A673 (cell line): Measurements from ENCODE around the gene DNAI1. TPM values are rescaled to one million over a fixed set of nuclear protein-coding genes. Genes with fewer than 3 reads are reported as not detected.

Experiments
- BruUV-seq: library from RNA; stranded (reverse); fragments of 400-500 nt; replicated peaks from 2 replicates; lab custom pipeline; 2021; lab: Mats Ljungman, UMichigan
- CTCF ChIA-PET: fragments of 300-600 bp; sonication (Branson Sonifier 250); formaldehyde crosslinking; loops from one replicate; lab custom pipeline; 2022; ENCODE audit warnings: antibody characterized with exemption; lab: Charles Lee
- POLR2A ChIA-PET: fragments of 300-600 bp; sonication (Branson Sonifier 250); formaldehyde crosslinking; loops from one replicate; lab custom pipeline; 2022; ENCODE audit warnings: antibody characterized with exemption; ENCODE audit not compliant: low non-redundant PET; lab: Charles Lee
- DNase-seq: peaks from one replicate; pipeline ENCODE4 v3.0.0-alpha.2; 2015; ENCODE audit warnings: low spot score
- H3K27ac ChIP-seq: fragments of 200-600 bp; sonication (generic); 2 replicates; pipeline ENCODE4 v1.5.1; 2016; ENCODE audit warnings: mixed run types, low read depth, mild to moderate bottlenecking, mixed read lengths, antibody characterized with exemption, low read length; ENCODE audit not compliant: poor library complexity, severe bottlenecking
- H3K27me3 ChIP-seq: fragments of 200-600 bp; sonication (generic); replicated peaks from 2 replicates; pipeline ENCODE4 v1.6.1; 2017; ENCODE audit warnings: mixed run types, low read depth, mild to moderate bottlenecking, mixed read lengths, antibody characterized with exemption, low read length; ENCODE audit not compliant: insufficient read depth, poor library complexity
- H3K36me3 ChIP-seq: fragments of 200-600 bp; sonication (generic); 2 replicates; pipeline ENCODE4 v1.6.1; 2016; ENCODE audit warnings: mixed run types, mild to moderate bottlenecking, mixed read lengths, antibody characterized with exemption, low read length; ENCODE audit not compliant: insufficient read depth, poor library complexity, severe bottlenecking
- H3K4me1 ChIP-seq: fragments of 200-600 bp; sonication (generic); 2 replicates; pipeline ENCODE4 v1.6.1; 2017; ENCODE audit warnings: mixed run types, mild to moderate bottlenecking, mixed read lengths, antibody characterized with exemption, low read length; ENCODE audit not compliant: insufficient read depth, poor library complexity, severe bottlenecking
- H3K4me3 ChIP-seq: fragments of 200-600 bp; sonication (generic); 2 replicates; pipeline ENCODE4 v1.5.1; 2016; ENCODE audit warnings: low read depth, mixed run types, mild to moderate bottlenecking, mixed read lengths, low read length; ENCODE audit not compliant: poor library complexity, severe bottlenecking
- H3K9me3 ChIP-seq: fragments of 200-600 bp; sonication (generic); 2 replicates; pipeline ENCODE4 v1.6.1; 2016; ENCODE audit warnings: mixed run types, low read depth, mild to moderate bottlenecking, mixed read lengths, antibody characterized with exemption, low read length; ENCODE audit not compliant: poor library complexity, severe bottlenecking
- EZH2 ChIP-seq: fragments of 200-600 bp; sonication (generic); IDR thresholded peaks from 2 replicates; pipeline ENCODE4 v1.6.1; 2017; ENCODE audit warnings: borderline replicate concordance, low read depth, mild to moderate bottlenecking, mixed read lengths, antibody characterized with exemption, low read length; ENCODE audit not compliant: poor library complexity, severe bottlenecking
- intact Hi-C: fragments of 100-400 bp; cut with micrococcal nuclease; formaldehyde crosslinking; loops from one replicate; pipeline ENCODE4 v1.10.0; 2022; ENCODE audit not compliant: unreplicated experiment
- total RNA-seq: library from RNA; stranded (reverse); gene quantifications from 2 replicates; pipeline ENCODE4 v1.2.3, GENCODE V29; 2021
- TF ChIP-seq, protein P1 (sequence below): fragments of 300-800, 200-600 bp; sonication (generic); conservative IDR thresholded peaks from 2 replicates; pipeline ENCODE4 v1.5.1; 2017; ENCODE audit warnings: low read depth, mild to moderate bottlenecking, antibody characterized with exemption, low read length, moderate library complexity, mixed read lengths

Gene DNAI1
- total RNA-seq, 1 experiment from 2014 or later, result not detected

DNA sequence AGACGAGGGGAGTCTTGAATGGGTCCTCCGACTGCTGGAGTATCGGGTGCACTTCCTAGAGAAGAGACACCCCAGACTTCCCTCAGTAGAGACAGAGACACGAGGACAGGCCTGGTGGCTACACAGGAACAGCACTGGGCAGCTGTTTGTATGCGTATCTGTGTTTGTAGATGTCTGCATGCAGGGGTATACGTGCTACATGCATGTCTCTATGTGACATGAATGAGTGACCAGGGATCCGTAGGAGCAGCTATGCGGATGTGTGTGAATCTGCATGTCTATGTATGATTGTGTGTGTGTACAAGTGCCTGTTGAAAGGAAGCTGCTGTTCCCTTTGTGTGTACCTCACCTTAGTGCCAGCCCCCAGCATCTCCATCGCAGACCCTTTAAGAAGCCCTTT lies 99.8 kb downstream of the DNAI1 start:
- TF ChIP-seq, protein P1, sequence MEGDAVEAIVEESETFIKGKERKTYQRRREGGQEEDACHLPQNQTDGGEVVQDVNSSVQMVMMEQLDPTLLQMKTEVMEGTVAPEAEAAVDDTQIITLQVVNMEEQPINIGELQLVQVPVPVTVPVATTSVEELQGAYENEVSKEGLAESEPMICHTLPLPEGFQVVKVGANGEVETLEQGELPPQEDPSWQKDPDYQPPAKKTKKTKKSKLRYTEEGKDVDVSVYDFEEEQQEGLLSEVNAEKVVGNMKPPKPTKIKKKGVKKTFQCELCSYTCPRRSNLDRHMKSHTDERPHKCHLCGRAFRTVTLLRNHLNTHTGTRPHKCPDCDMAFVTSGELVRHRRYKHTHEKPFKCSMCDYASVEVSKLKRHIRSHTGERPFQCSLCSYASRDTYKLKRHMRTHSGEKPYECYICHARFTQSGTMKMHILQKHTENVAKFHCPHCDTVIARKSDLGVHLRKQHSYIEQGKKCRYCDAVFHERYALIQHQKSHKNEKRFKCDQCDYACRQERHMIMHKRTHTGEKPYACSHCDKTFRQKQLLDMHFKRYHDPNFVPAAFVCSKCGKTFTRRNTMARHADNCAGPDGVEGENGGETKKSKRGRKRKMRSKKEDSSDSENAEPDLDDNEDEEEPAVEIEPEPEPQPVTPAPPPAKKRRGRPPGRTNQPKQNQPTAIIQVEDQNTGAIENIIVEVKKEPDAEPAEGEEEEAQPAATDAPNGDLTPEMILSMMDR, result no peak
- no peak for TF ChIP-seq EZH2
- Histone ChIP-seq H3K9me3 (no peaks in the 10 kb centered on the region), H3K36me3 (no peaks in the 10 kb centered on the region), H3K4me1 (peaks cover 9% of the 10 kb centered on the region), H3K4me3 (no peak overlapping the region), H3K27ac (no peak overlapping the region), H3K27me3 (no peaks in the 10 kb centered on the region)
- DNase-seq, result no peak
- BruUV-seq, result no TSS peak
- intact Hi-C loops, result no loop called here
- POLR2A ChIA-PET, result no interaction called here
- CTCF ChIA-PET, result no interaction called here

DNA sequence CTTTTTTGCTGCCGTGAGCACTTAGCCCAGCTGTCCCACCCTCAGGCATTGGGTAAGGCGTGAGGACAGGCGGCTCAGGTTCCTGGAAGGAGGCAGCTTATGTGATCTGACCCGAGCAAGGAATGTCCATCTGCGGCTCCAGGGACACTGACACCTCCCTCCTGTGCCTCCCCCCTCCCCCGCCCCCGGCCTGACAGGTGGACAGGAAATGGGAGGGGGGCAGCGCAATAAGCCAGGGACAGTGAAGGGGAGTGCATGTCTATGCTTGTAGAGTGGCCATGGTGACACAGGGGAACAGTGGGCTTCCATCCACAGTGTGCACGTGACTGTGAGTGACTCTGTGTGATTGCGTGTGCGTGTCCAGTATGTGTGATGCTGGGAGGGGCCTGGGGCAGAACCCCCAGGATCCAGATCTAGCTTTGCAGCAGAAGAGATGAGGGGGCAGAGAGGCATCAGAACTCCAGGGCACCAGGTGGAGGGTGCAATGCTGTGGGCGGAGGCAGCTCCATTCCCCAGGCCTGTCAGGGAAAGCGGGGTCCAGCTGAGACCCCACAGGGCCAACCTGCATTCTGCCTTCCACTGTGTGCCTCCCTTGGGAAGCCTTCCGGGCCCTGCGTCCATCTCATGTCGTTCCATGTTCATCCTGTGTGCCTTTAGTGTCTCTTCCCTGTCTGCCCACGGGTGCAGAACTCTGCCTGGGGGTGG lies 100.5 kb downstream of the DNAI1 start:
- peaks cover 9% of the 10 kb centered on the region for H3K4me1 ChIP-seq
- no peak for TF ChIP-seq EZH2
- TF ChIP-seq, protein P1, result no peak
- no peaks in the 10 kb centered on the region for H3K27me3 ChIP-seq
- BruUV-seq, result no TSS peak
- no peaks in the 10 kb centered on the region for H3K9me3 ChIP-seq
- DNase-seq, result no peak
- intact Hi-C loops, result no loop called here
- H3K36me3 ChIP-seq, result no peaks in the 10 kb centered on the region
- POLR2A ChIA-PET, result no interaction called here
- CTCF ChIA-PET, result no interaction called here
- H3K27ac ChIP-seq, result no peak overlapping the region
- H3K4me3 ChIP-seq, result no peak overlapping the region

DNA sequence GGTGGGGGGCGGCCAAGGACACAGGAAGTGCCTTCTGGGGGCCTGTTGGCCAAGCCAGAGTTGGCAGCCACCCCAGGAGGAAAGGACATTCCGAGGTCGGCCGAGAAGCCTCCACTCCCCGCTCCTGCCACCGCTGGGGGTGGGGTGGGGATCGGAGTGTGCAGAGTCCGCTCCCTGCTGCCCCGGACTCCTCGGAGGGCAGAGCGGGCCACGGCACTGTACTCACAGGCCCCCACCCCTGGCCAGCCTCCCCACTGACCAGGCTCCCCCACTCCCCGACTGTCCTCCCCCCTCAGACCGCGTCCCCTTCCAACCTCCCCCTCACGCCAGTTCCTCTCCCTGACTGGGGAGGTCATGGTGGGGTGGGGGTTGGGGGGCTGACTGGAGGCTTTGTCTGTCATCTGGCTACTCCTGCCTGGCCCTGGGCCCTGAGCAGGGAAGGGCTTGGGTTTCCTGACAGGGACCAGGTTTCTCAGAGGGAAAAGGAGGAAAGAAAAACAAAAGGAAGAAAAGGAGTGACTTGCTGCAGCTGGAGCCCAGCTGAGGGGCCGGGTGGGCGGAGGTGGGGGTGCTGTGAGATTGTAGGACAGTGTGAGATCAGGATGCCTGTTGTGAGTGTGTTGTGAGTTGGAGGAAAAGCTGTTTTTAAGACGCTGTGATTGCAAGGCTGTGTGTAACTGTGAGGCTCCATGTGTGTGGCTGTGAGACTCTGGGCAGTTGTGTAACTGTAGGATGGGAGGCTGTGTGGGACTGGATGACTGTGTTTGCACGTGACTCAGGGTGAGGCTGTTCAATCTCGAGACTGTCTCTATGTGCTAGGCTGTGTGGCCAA lies 101.2 kb downstream of the DNAI1 start:
- Histone ChIP-seq H3K9me3 (no peaks in the 10 kb centered on the region), H3K4me1 (peaks cover 6% of the 10 kb centered on the region), H3K4me3 (no peak overlapping the region), H3K27me3 (no peaks in the 10 kb centered on the region), H3K36me3 (no peaks in the 10 kb centered on the region), H3K27ac (no peak overlapping the region)
- intact Hi-C loops, result no loop called here
- DNase-seq, result no peak
- TF ChIP-seq EZH2, result no peak
- TF ChIP-seq, protein P1, result no peak
- ChIA-PET CTCF (no interaction called here), POLR2A (no interaction called here)
- no TSS peak for BruUV-seq
